HCT116 (cell line): Measurements from ENCODE around the gene FCN1. TPM values are rescaled to one million over a fixed set of nuclear protein-coding genes. Genes with fewer than 3 reads are reported as not detected.

ENCODE experiments used
- ATAC-seq: fragments of 200-7000 bp; cut with Tn5 transposase; 2 replicates; pipeline ENCODE4 v1.9.1; 2020; ENCODE audit warnings: mild to moderate bottlenecking, moderate library complexity
- BruUV-seq: library from RNA; stranded (reverse); fragments of 400-500 nt; replicated peaks from 2 replicates; lab custom pipeline; 2021; lab: Mats Ljungman, UMichigan
- CTCF ChIA-PET: fragments of 300-600 bp; sonication (Branson Sonifier 250); formaldehyde crosslinking; loops from one replicate; lab custom pipeline; 2021; ENCODE audit warnings: antibody characterized with exemption; lab: Charles Lee
- POLR2A ChIA-PET: fragments of 300-600, 350-600 bp; sonication (Branson Sonifier 250); formaldehyde crosslinking; loops from one replicate; lab custom pipeline; 2021; ENCODE audit warnings: antibody characterized with exemption; lab: Charles Lee
- RAD21 ChIA-PET, 2 experiments: fragments of 300-600 bp; sonication (Branson Sonifier 250); formaldehyde crosslinking; loops; one replicate each; lab custom pipeline; 2023; ENCODE audit warnings: low total read pairs in 2 of 2; ENCODE audit not compliant: uncharacterized antibody in 2 of 2, unreplicated experiment in 2 of 2, low non-redundant PET in 1 of 2; lab: Charles Lee
- DNase-seq: peaks from one replicate; pipeline ENCODE4 v3.0.0-alpha.2; 2010; ENCODE audit warnings: low read depth, low spot score
- H2AFZ ChIP-seq: fragments of 200-600 bp; shearing (Covaris generic), sonication (generic); 2 replicates; pipeline ENCODE4 v1.6.1; 2017; ENCODE audit warnings: low read depth, mixed run types, mixed read lengths, antibody characterized with exemption, low read length; ENCODE audit not compliant: poor library complexity, severe bottlenecking
- H3K27ac ChIP-seq: 2 replicates; pipeline ENCODE4 v1.5.1; 2012; ENCODE audit warnings: low read depth, low read length
- H3K27me3 ChIP-seq: fragments of 200-600 bp; sonication (generic); 2 replicates; pipeline ENCODE4 v1.6.1; 2016; ENCODE audit warnings: mixed run types, low read length, mixed read lengths; ENCODE audit not compliant: insufficient read depth
- H3K36me3 ChIP-seq, 2 experiments: fragments of 200-500 bp in 1 of 2; fragments of 200-600 bp in 1 of 2; sonication (Bioruptor generic) in 1 of 2; sonication (generic) in 1 of 2; 2 replicates each; pipeline versions ENCODE4 v1.5.1 to v1.6.1; 2014 to 2016; ENCODE audit warnings: low read length in 2 of 2, inconsistent platforms in 1 of 2, mixed read lengths in 1 of 2, mixed run types in 1 of 2; ENCODE audit not compliant: insufficient read depth in 2 of 2, control insufficient read depth in 1 of 2
- H3K4me1 ChIP-seq, 2 experiments: fragments of 200-600 bp in 1 of 2; sonication (generic) in 1 of 2; 2 replicates each; pipeline versions ENCODE4 v1.5.1 to v1.6.1; 2012 to 2017; ENCODE audit warnings: low read length in 2 of 2, inconsistent platforms in 1 of 2, mild to moderate bottlenecking in 1 of 2, mixed read lengths in 1 of 2, mixed run types in 1 of 2, moderate library complexity in 1 of 2; ENCODE audit not compliant: insufficient read depth in 2 of 2, control insufficient read depth in 1 of 2
- H3K4me2 ChIP-seq: fragments of 200-600 bp; sonication (generic); 2 replicates; pipeline ENCODE4 v1.6.1; 2017; ENCODE audit warnings: mixed run types, low read length, mixed read lengths
- H3K4me3 ChIP-seq, 2 experiments: fragments of 200-600 bp in 1 of 2; sonication (generic) in 1 of 2; replicated peaks in 1 of 2; 2 replicates each; pipeline ENCODE4 v1.5.1; 2011 to 2016; ENCODE audit warnings: low read length in 2 of 2, control low read depth in 1 of 2, low read depth in 1 of 2, mild to moderate bottlenecking in 1 of 2, mixed read lengths in 1 of 2, mixed run types in 1 of 2
- H3K79me2 ChIP-seq: fragments of 200-600 bp; sonication (generic); 2 replicates; pipeline ENCODE4 v1.6.1; 2017; ENCODE audit warnings: mild to moderate bottlenecking, mixed run types, low read length, moderate library complexity, mixed read lengths; ENCODE audit not compliant: insufficient read depth
- H3K9ac ChIP-seq: fragments of 200-600 bp; sonication (generic); 2 replicates; pipeline ENCODE4 v1.6.1; 2016; ENCODE audit warnings: low read length, mixed read lengths
- H3K9me2 ChIP-seq: fragments of 200-600 bp; sonication (generic), shearing (Covaris generic); 2 replicates; pipeline ENCODE4 v1.6.1; 2017; ENCODE audit warnings: mixed run types, mild to moderate bottlenecking, moderate library complexity; ENCODE audit not compliant: insufficient read depth
- H3K9me3 ChIP-seq, 2 experiments: fragments of 200-500 bp in 1 of 2; fragments of 200-600 bp in 1 of 2; sonication (Bioruptor generic) in 1 of 2; sonication (generic) in 1 of 2; 2 replicates each; pipeline ENCODE4 v1.6.1; 2014 to 2017; ENCODE audit warnings: low read length in 2 of 2, mixed read lengths in 2 of 2, inconsistent platforms in 1 of 2, low read depth in 1 of 2, mild to moderate bottlenecking in 1 of 2, mixed run types in 1 of 2, moderate library complexity in 1 of 2; ENCODE audit not compliant: control insufficient read depth in 1 of 2, insufficient read depth in 1 of 2
- H4K20me1 ChIP-seq: fragments of 200-600 bp; sonication (generic), shearing (Covaris generic); 2 replicates; pipeline ENCODE4 v1.6.1; 2017; ENCODE audit warnings: mixed run types, mild to moderate bottlenecking, moderate library complexity; ENCODE audit not compliant: insufficient read depth
- EGR1 ChIP-seq: IDR thresholded peaks from 2 replicates; pipeline ENCODE4 v1.6.1; 2012; ENCODE audit warnings: low read depth
- ELF1 ChIP-seq: IDR thresholded peaks from 2 replicates; pipeline ENCODE4 v1.6.1; 2012; ENCODE audit warnings: low read depth, borderline replicate concordance
- EZH2 ChIP-seq: fragments of 200-600 bp; sonication (generic); IDR thresholded peaks from 2 replicates; pipeline ENCODE4 v1.6.1; 2017; ENCODE audit warnings: antibody characterized with exemption, mixed run types
- POLR2AphosphoS5 ChIP-seq: IDR thresholded peaks from 2 replicates; pipeline ENCODE4 v1.6.1; 2011; ENCODE audit warnings: mild to moderate bottlenecking, low read depth, low read length, moderate library complexity
- SIN3A ChIP-seq: IDR thresholded peaks from 2 replicates; pipeline ENCODE4 v1.6.1; 2012; ENCODE audit warnings: low read depth
- SP1 ChIP-seq: IDR thresholded peaks from 2 replicates; pipeline ENCODE4 v1.6.1; 2012; ENCODE audit warnings: low read depth
- YY1 ChIP-seq: IDR thresholded peaks from 2 replicates; pipeline ENCODE4 v1.6.1; 2011; ENCODE audit warnings: low read length, low read depth, moderate library complexity, mild to moderate bottlenecking; ENCODE audit not compliant: insufficient replicate concordance; ENCODE audit errors: extremely low read depth
- ZBTB33 ChIP-seq: IDR thresholded peaks from 2 replicates; pipeline ENCODE4 v1.6.1; 2011; ENCODE audit warnings: mild to moderate bottlenecking, low read length, moderate library complexity; ENCODE audit not compliant: insufficient replicate concordance; ENCODE audit errors: extremely low read depth
- intact Hi-C: fragments of 100-400 bp; cut with micrococcal nuclease; formaldehyde crosslinking; loops from 2 replicates; pipeline ENCODE4 v1.10.0; 2022
- total RNA-seq: library from RNA; stranded (reverse); gene quantifications from one replicate; pipeline ENCODE4 v1.2.1, GENCODE V29; 2021; ENCODE audit not compliant: unreplicated experiment
- TF ChIP-seq, protein P1 (sequence below): IDR thresholded peaks from 2 replicates; pipeline ENCODE4 v1.6.1; 2012; ENCODE audit warnings: low read depth

FCN1 gene
- total RNA-seq, 1 experiment from 2014 or later: not detected

DNA sequence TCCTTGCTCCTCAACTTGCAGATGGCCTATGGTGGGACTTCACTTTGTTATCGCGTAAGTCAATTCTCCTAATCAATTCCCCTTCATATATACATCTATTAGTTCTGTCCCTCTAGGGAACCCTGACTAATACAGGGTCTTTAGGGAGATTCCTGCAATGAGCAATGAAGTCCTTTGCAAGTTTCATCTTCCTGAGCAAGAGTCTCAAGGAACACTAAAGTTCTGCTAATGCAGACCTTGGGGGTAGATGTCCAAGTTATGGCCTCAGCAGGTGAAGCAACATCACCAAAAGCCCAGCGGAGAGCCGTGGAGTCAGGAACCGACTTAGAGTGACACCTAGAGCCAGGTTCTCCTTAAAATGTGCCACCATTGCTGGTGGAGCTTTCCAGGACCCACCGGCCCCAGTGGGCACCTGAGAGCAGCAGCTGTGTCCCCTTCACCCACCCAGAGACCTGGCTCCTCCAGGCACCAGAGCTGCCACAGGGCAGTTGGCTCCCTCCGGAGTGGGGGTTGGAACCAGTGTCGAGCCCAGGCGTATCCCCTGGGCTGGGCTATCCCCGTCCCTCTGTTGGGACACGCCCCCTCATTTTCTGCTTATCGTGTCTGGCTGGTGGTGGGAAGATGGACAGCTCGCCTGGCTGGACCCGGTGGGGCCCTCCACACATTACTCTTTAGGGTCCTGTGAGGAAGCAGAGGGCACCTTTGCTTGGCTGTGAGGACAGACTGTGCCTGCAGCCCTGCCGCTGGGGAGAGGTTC is 10.9 kb upstream of the FCN1 start:
- no peak for ATAC-seq
- intact Hi-C loops: no loop called here
- no peaks in the 10 kb centered on the region for H3K36me3 ChIP-seq

DNA sequence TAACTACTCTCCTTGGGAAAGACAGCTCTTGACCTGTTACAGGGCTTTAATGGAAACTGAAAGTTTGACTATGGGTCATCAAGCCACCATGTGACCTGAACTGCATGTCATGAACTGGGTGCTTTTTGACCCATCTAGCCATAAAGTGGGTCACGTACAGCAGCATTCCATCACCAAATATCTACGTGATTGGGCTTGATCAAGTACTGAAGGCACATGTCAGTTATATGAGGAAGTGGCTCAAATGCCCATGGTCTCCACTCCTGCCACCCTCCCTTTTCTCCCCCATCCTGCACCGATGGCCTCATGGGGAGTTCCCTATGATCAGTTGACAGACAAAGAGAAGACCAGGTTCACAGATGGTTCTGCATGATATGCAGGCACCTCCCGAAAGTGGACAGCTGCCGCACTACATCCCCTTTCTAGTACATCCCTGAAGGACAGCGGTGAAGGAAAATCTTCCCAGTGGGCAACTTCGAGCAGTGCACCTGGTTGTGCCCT is 7.3 kb upstream of the FCN1 start:
- no peak for DNase-seq
- Histone ChIP-seq H3K4me1 (no peaks in the 10 kb centered on the region), H3K27me3 (peaks cover 6% of the 10 kb centered on the region; the same call in 1 of the 2 replicates), H3K4me2 (no peak overlapping the region), H3K9me3 (no peaks in the 10 kb centered on the region), H3K36me3 (no peaks in the 10 kb centered on the region), H3K9me2 (no peaks in the 10 kb centered on the region), H2AFZ (no peak overlapping the region), H3K27ac (no peak overlapping the region), H4K20me1 (no peaks in the 10 kb centered on the region), H3K9ac (no peak overlapping the region), H3K4me3 (no peak overlapping the region), H3K79me2 (no peaks in the 10 kb centered on the region)
- BruUV-seq: no TSS peak
- CTCF ChIA-PET: no interaction called here
- no peak for ATAC-seq
- no peak for TF ChIP-seq SP1
- TF ChIP-seq YY1: no peak
- TF ChIP-seq POLR2AphosphoS5: no peak
- TF ChIP-seq EGR1: no peak
- TF ChIP-seq, protein P1, sequence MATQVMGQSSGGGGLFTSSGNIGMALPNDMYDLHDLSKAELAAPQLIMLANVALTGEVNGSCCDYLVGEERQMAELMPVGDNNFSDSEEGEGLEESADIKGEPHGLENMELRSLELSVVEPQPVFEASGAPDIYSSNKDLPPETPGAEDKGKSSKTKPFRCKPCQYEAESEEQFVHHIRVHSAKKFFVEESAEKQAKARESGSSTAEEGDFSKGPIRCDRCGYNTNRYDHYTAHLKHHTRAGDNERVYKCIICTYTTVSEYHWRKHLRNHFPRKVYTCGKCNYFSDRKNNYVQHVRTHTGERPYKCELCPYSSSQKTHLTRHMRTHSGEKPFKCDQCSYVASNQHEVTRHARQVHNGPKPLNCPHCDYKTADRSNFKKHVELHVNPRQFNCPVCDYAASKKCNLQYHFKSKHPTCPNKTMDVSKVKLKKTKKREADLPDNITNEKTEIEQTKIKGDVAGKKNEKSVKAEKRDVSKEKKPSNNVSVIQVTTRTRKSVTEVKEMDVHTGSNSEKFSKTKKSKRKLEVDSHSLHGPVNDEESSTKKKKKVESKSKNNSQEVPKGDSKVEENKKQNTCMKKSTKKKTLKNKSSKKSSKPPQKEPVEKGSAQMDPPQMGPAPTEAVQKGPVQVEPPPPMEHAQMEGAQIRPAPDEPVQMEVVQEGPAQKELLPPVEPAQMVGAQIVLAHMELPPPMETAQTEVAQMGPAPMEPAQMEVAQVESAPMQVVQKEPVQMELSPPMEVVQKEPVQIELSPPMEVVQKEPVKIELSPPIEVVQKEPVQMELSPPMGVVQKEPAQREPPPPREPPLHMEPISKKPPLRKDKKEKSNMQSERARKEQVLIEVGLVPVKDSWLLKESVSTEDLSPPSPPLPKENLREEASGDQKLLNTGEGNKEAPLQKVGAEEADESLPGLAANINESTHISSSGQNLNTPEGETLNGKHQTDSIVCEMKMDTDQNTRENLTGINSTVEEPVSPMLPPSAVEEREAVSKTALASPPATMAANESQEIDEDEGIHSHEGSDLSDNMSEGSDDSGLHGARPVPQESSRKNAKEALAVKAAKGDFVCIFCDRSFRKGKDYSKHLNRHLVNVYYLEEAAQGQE: no peak
- TF ChIP-seq EZH2: no peak
- intact Hi-C loops: no loop called here
- RAD21 ChIA-PET: no interaction called here
- POLR2A ChIA-PET: no interaction called here

More for the DNA sequence above, 10.9 kb upstream of the FCN1 start:
- Histone ChIP-seq H4K20me1 (no peaks in the 10 kb centered on the region), H2AFZ (no peak overlapping the region), H3K9ac (no peak overlapping the region), H3K79me2 (no peaks in the 10 kb centered on the region), H3K9me3 (no peaks in the 10 kb centered on the region), H3K4me3 (no peak overlapping the region), H3K9me2 (no peaks in the 10 kb centered on the region), H3K27me3 (peaks cover 6% of the 10 kb centered on the region; the same call in 1 of the 2 replicates), H3K4me2 (no peak overlapping the region), H3K4me1 (no peaks in the 10 kb centered on the region), H3K27ac (no peak overlapping the region)
- BruUV-seq: no TSS peak
- ChIA-PET POLR2A (no interaction called here), CTCF (no interaction called here), RAD21 (no interaction called here)
- TF ChIP-seq SIN3A (no peak), ELF1 (no peak), ZBTB33 (no peak)
- no peak for DNase-seq
